Peyer's patch (tissue), 4 donors: ENCODE data around the gene ACSL6. TPM values are rescaled to one million over a fixed set of nuclear protein-coding genes. Genes with fewer than 3 reads are reported as not detected.

Experiments used
- DNase-seq, 3 donors: peaks; one replicate each; pipeline ENCODE4 v3.0.0-alpha.2; 2017 to 2019
- H3K27ac ChIP-seq, 4 donors: fragments of 200-600 bp; sonication (generic); one replicate each; pipeline ENCODE4 v1.5.1; 2016 to 2019
- H3K27me3 ChIP-seq, 2 donors: fragments of 200-600 bp; sonication (generic); one replicate each; pipeline ENCODE4 v1.5.1; 2019
- H3K36me3 ChIP-seq, 3 donors: fragments of 200-600 bp; sonication (generic); one replicate each; pipeline ENCODE4 v1.5.1; 2016 to 2019
- H3K4me1 ChIP-seq, 4 donors: fragments of 200-600 bp; sonication (generic); one replicate each; pipeline ENCODE4 v1.5.1; 2016 to 2019
- H3K4me3 ChIP-seq, 4 donors: fragments of 200-600 bp; sonication (generic); 1 replicate in 3 of 4; 2 replicates in 1 of 4; pipeline ENCODE4 v1.5.1; 2016 to 2019; ENCODE audit warnings: mild to moderate bottlenecking in 1 of 4
- H3K9me3 ChIP-seq, 4 donors: fragments of 200-600 bp; sonication (generic); one replicate each; pipeline ENCODE4 v1.5.1; 2016 to 2019; ENCODE audit warnings: mild to moderate bottlenecking in 1 of 4
- CTCF ChIP-seq, 6 experiments: fragments of 450-650 bp in 4 of 6; fragments of 200-600 bp in 2 of 6; sonication (generic) in 1 of 6; IDR thresholded peaks; one replicate each; pipeline ENCODE4 v1.5.1; 2017 to 2019; ENCODE audit warnings: antibody characterized with exemption in 6 of 6, mild to moderate bottlenecking in 3 of 6, moderate library complexity in 1 of 6
- POLR2A ChIP-seq, 2 donors: fragments of 450-650 bp; IDR thresholded peaks; one replicate each; pipeline ENCODE4 v1.5.1; 2017; ENCODE audit warnings: antibody characterized with exemption in 2 of 2, mild to moderate bottlenecking in 2 of 2, moderate library complexity in 2 of 2
- total RNA-seq, 4 donors: library from RNA; depleted of rRNA; stranded (reverse); fragments of >200 nt; gene quantifications; one replicate each; pipeline ENCODE4 v1.1.0, GENCODE V29; 2016

ACSL6 gene
- total RNA-seq, 4 donors from 2014 or later, result 1.1 to 12.4 (median 7.4) TPM; not detected in 1

- TF ChIP-seq CTCF (IDR thresholded peaks at IDR 0.05) (no peak), POLR2A (IDR thresholded peaks at IDR 0.05) (no peak)
- Histone ChIP-seq H3K4me1 (peaks cover 0 to 5% (median 2%) of the 10 kb centered on the region in 4 donors), H3K36me3 (no peaks in the 10 kb centered on the region)
Measured at GRCh38 chr5:132022737-132023136, 11.3 kb upstream of the ACSL6 start.

GRCh38 chr5:132021654-132022053, 10.2 kb upstream of the ACSL6 start:
- Histone ChIP-seq H3K4me3 (no peak overlapping the region), H3K9me3 (no peaks in the 10 kb centered on the region), H3K36me3 (no peaks in the 10 kb centered on the region), H3K27ac (no peak overlapping the region), H3K27me3 (no peaks in the 10 kb centered on the region), H3K4me1 (peaks cover 0 to 5% (median 2%) of the 10 kb centered on the region in 4 donors)
- no peak for DNase-seq
- no peak for TF ChIP-seq CTCF (IDR thresholded peaks at IDR 0.05)
- no peak for TF ChIP-seq POLR2A (IDR thresholded peaks at IDR 0.05)

More at GRCh38 chr5:132022737-132023136, 11.3 kb upstream of the ACSL6 start:
- Histone ChIP-seq H3K9me3 (no peaks in the 10 kb centered on the region), H3K27ac (no peak overlapping the region), H3K4me3 (no peak overlapping the region), H3K27me3 (no peaks in the 10 kb centered on the region)
- no peak for DNase-seq

GRCh38 chr5:132020568-132021339, 9.3 kb upstream of the ACSL6 start:
- TF ChIP-seq CTCF (IDR thresholded peaks at IDR 0.05) (no peak), POLR2A (IDR thresholded peaks at IDR 0.05) (no peak)
- Histone ChIP-seq H3K27ac (no peak overlapping the region), H3K9me3 (no peaks in the 10 kb centered on the region), H3K27me3 (no peaks in the 10 kb centered on the region), H3K36me3 (no peaks in the 10 kb centered on the region), H3K4me1 (peaks cover 0 to 5% (median 2%) of the 10 kb centered on the region in 4 donors), H3K4me3 (no peak overlapping the region)
- DNase-seq, result peak in 1 of 3 donors; percentile 23

- TF ChIP-seq CTCF (IDR thresholded peaks at IDR 0.05) (no peak), POLR2A (IDR thresholded peaks at IDR 0.05) (no peak)
- no peak overlapping the region for H3K4me3 ChIP-seq
- peak in 2 of 3 donors; percentile 47 to 70 for DNase-seq
- no peak overlapping the region for H3K27ac ChIP-seq
- no peaks in the 10 kb centered on the region for H3K36me3 ChIP-seq
- no peaks in the 10 kb centered on the region for H3K27me3 ChIP-seq
- no peaks in the 10 kb centered on the region for H3K9me3 ChIP-seq
- peaks cover 0 to 5% (median 2%) of the 10 kb centered on the region in 4 donors for H3K4me1 ChIP-seq
Measured at GRCh38 chr5:132019857-132020555, 8.5 kb upstream of the ACSL6 start.

- TF ChIP-seq CTCF (IDR thresholded peaks at IDR 0.05) (no peak), POLR2A (IDR thresholded peaks at IDR 0.05) (no peak)
- no peaks in the 10 kb centered on the region for H3K27me3 ChIP-seq
- no peak for DNase-seq
- peaks cover 0 to 5% (median 2%) of the 10 kb centered on the region in 4 donors for H3K4me1 ChIP-seq
- no peaks in the 10 kb centered on the region for H3K9me3 ChIP-seq
- peak overlapping the region in 1 of 4 donors; percentile 7 for H3K27ac ChIP-seq
- no peak overlapping the region for H3K4me3 ChIP-seq
- H3K36me3 ChIP-seq, result no peaks in the 10 kb centered on the region
Measured at GRCh38 chr5:132019337-132019736, 7.9 kb upstream of the ACSL6 start.
